Stimulated activated CD4-positive, alpha-beta T cell treated with anti-CD3 and anti-CD28 coated beads, Interleukin-15, amount 100 ng/mL, for 1 hour (primary cell): Measurements from ENCODE around the gene KRT13.

Source experiments
- DNase-seq, 2 donors: peaks; one replicate each; pipeline ENCODE4 v3.0.0-alpha.2; 2020; ENCODE audit warnings: low read depth in 1 of 2, low spot score in 1 of 2

The KRT13 gene

DNA sequence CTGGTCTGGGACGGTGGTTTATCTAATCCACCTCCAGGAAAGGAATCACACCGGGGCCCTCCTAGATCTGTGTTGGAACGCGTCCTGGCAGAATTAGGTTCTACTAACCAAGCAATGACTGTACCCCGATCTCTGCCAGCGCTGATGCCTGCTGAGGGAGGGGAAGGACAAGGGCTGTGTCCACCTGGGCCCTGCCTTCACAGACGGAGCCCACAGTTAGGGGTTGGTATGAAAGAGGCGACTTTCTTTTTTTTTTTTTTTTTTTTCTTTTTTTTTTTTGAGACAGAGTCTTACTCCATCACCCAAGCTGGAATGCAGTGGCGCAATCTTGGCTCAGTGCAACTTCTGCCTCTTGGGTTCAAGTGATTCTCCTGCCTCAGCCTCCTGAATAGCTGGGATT is 32.6 kb upstream of the KRT13 start:
- DNase-seq = no peak

DNA sequence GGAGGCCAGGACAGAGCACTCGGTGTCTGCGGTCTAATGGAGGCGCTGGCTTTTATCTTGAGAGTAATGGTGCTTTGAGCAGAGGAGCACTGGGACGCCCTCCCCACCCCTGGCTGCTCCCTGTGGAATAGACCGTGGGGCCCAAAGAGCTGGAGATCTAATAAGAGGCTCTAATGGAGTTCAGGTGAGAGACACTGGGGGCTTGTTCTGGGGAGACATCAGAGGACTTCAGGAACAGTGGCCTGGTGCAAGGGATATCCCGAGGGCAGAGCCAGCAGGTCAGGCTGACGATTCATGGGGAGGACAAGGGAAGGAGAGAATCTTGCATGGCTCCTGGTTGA is 32.2 kb upstream of the KRT13 start:
- DNase-seq = no peak

DNA sequence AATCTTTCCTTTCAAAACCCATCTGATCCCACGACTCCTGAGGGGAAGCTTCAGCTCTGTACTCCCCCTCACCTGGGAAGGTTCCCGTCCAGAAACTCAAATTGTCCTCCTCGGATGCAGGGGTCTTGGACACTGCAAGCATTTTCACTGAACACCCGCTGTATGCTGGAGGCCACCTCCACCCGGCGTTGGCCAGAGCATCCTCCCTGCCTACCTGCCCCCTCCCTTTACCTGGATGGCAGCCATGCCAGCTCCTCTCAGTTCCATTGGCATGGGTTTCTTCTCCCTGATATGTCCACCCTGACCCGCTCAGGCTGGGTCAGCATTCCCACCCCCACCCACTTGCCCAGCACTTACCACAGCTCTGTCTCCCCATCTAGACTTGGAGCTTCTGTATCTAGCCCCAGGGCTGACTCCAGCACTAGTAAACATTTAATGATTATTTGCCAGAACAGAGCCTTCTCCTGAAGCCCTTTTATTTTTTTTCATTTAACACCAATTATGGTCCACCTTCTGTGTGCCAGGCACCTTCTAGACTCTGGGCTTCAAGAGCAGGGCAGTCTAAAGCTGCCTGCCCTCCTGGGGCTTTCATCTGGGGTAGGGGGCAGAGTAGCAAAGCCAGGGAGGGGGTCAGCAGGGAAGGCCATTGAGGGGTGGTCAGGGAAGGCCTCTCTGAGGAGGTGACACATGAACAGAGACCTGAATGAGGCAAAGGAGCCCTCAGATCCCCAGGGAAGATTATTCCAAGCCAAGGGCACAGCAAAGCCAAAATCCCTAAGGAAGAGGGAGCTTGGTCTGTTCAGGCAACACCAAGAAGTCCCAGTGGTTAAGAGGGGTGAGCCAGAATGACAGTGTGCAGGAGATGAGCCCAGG is 31.6 kb upstream of the KRT13 start:
- no peak for DNase-seq

- no peak for DNase-seq
Observed at GRCh38 chr17:41535764-41536481, 30.5 kb upstream of the KRT13 start.

GRCh38 chr17:41534899-41535546 is 29.6 kb upstream of the KRT13 start:
- DNase-seq = no peak

- no peak for DNase-seq
Observed at GRCh38 chr17:41533613-41534012, 28.2 kb upstream of the KRT13 start.

- no peak for DNase-seq
Observed at GRCh38 chr17:41532947-41533570, 27.6 kb upstream of the KRT13 start.

- DNase-seq = no peak
Observed at GRCh38 chr17:41531993-41532392, 26.6 kb upstream of the KRT13 start.

DNA sequence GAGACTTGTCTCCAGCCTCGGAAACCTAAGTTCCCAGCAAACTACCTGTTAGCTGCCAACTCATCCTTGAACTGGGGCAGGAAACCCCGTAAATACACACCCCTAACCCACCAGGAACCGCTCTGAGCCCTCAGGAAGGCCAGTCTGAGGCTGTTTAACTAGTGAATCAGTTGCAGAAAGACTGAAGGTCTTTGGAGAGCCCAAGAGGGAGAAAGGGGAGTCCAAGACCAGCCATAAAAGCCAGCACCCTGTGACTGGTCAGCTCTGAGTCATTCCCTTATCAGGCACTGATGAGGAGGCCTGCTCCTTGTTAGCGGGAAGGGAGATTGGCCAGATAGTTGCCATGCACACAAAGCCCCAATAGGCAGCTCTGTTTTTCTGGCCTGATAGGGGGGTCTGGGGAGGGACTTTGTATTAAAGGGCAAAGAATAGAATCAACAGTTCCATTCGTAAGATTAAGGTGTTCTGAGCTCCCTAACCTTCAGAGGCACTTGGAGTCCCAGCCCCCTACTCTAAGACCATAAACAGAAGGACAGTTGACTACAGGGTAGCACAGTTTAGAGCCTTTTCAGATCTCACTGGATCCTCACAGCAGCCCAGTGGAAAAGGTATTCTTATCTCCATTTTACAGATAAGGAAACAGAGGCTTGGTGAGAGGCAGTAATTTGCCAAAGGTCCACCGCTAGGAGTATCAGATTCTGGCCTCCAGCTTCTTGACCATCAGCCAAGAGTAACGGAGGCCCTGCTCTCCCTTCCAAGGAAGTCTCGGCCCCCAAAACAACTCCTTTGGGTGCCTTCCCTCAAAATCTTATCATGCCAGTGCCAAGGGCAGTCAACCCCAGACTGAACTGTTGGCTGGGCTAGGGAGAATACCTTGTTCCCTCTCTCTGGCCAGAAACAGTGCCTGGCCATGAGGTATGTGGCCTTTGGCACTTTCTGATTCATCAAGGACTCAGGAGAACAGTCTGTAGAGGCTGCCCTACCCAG is 24.9 kb upstream of the KRT13 start:
- no peak for DNase-seq

DNA sequence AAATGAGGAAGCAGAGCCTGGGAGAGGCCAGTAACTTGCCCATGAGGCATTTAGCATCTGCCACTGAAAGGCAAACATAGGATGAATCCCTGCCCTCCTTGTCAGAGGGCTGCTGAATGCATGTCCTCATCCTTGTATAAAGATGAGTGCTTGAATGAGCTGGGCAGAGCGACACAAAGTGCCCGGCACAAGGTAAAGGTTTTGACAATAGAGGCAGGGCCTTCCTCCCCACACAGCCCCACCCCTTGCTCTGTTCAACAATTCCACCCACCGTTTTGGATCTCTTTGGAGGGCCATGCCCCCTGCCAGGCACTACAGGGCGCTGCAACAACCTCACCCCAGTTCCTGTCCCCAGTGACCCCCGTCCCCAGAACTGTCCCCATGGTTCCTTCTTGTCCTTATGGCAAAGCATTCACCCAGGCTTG is 24.1 kb upstream of the KRT13 start:
- DNase-seq = no peak

GRCh38 chr17:41528959-41529353 is 23.5 kb upstream of the KRT13 start:
- DNase-seq = no peak

DNA sequence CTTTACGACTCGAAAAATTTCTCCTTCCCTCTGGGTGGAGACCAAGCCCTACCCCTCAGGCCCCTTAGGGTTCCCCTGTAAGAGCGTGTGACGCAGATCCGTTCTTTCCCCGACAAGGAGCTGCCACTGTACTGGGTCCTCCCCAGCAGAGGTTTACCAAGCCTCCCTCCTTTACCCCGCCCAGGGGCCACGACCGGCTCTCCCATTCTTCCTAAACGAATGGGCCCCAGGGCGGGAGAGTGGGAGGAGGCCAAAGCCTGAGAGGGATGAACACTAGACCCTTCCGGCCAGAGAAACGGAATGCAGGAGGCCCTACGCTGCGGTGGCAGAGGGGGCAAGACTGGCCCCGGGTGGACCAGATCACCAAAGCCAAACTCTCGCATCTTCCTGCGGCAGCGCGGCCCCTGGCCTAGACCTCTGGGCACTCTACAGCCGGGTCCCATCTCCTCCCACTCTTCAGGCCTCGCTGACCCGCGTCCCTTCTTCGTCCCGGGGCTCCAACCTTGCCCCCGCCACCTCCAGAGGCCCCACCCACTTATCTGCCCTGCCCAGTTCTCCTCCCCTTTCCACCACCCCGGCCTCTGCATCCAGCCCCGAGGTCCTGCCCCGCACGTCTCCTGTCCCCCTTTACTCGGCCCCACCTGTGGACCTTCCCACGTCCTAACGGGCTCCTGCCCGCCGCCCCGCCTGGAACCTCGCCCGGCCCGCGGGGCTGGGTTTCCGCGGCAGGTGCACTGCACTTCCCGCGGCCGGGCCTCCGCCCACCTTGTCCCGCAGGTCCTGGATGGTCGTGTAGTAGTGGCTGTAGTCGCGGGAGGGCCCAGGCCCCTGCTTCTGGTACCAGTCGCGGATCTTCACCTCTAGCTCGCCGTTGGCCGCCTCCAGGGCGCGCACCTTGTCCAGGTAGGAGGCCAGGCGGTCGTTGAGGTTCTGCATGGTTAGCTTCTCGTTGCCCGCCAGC is 21.9 kb upstream of the KRT13 start:
- DNase-seq = no peak

- no peak for DNase-seq
Observed at GRCh38 chr17:41524261-41524660, 18.8 kb upstream of the KRT13 start.

- DNase-seq = no peak
Observed at GRCh38 chr17:41523787-41524186, 18.4 kb upstream of the KRT13 start.

DNA sequence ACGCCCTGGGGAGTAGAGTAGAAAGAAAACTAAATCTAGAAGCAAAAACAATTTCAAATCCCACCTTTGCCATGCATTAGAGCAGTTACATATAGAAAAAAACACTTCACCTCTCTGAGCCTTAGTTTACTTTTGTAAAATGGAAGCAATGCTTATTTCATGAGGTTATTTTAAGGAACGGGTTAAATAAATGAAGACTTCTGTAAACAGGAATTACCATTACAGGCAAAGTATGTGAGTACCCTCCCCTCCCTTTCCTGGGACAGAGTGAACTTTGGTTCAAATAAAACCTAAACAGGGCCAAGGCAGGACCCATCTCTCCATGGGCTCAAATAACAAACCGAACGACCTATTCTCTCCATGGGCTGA is 17.8 kb upstream of the KRT13 start:
- DNase-seq = no peak

GRCh38 chr17:41522301-41523224 is 17.2 kb upstream of the KRT13 start:
- DNase-seq = no peak

GRCh38 chr17:41521574-41522261 is 16.3 kb upstream of the KRT13 start:
- no peak for DNase-seq
